Thyroid gland (tissue), 4 donors: ENCODE results near the gene SFXN5.

ENCODE experiments used
- CTCF ChIP-seq, 6 experiments: fragments of 200-600 bp in 3 of 6; fragments of 450-650 bp in 3 of 6; sonication (generic) in 3 of 6; IDR thresholded peaks; one replicate each; pipeline ENCODE4 v1.5.1; 2016 to 2019; ENCODE audit warnings: antibody characterized with exemption in 6 of 6, mild to moderate bottlenecking in 2 of 6, inconsistent platforms in 1 of 6, moderate library complexity in 1 of 6
- POLR2A ChIP-seq, 2 donors: fragments of 450-650 bp; IDR thresholded peaks; one replicate each; pipeline ENCODE4 v1.6.1; 2017; ENCODE audit warnings: antibody characterized with exemption in 2 of 2, mild to moderate bottlenecking in 2 of 2, moderate library complexity in 1 of 2

GRCh38 chr2:73076701-73077423 is 5.3 kb upstream of the SFXN5 start:
- TF ChIP-seq CTCF (IDR thresholded peaks at IDR 0.05) (no peak), POLR2A (IDR thresholded peaks at IDR 0.05) (no peak)
